GM12864 (cell line): Measurements from ENCODE around the gene PHF21A.

Experiments
- DNase-seq: peaks from one replicate; pipeline ENCODE4 v3.0.0-alpha.2; 2011; ENCODE audit warnings: low read depth
- H3K4me3 ChIP-seq: 2 replicates; pipeline ENCODE4 v1.5.1; 2011; ENCODE audit warnings: mild to moderate bottlenecking, low read depth, low read length, control low read depth
- CTCF ChIP-seq: IDR thresholded peaks from 2 replicates; pipeline ENCODE4 v1.5.1; 2011; ENCODE audit warnings: low read depth, mild to moderate bottlenecking, moderate library complexity, low read length, control low read depth, inconsistent platforms; ENCODE audit errors: missing control alignments

PHF21A gene

GRCh38 chr11:45926001-45926401, 195.3 kb downstream of the PHF21A start:
- H3K4me3 ChIP-seq: no peak overlapping the region
- no peak for TF ChIP-seq CTCF
- no peak for DNase-seq

- TF ChIP-seq CTCF: no peak
- no peak for DNase-seq
- no peak overlapping the region for H3K4me3 ChIP-seq
These were observed 195.7 kb downstream of the PHF21A start for GRCh38 chr11:45925550-45925949.

GRCh38 chr11:45924927-45925326, 196.3 kb downstream of the PHF21A start:
- DNase-seq: no peak
- H3K4me3 ChIP-seq: no peak overlapping the region
- TF ChIP-seq CTCF: no peak

- no peak for DNase-seq
- H3K4me3 ChIP-seq: no peak overlapping the region
- TF ChIP-seq CTCF: no peak
These were observed 197.0 kb downstream of the PHF21A start for GRCh38 chr11:45924036-45924915.

GRCh38 chr11:45922425-45923082, 198.7 kb downstream of the PHF21A start, which contains the start of gene LARGE2:
TSS of gene LARGE2 (plus strand) at chr11:45922656. CDS start at chr11:45922883, 227 bp downstream.
- no peak within 1 kb of the TSS for H3K4me3 ChIP-seq
- DNase-seq: no peak
- TF ChIP-seq CTCF: no peak

- TF ChIP-seq CTCF: no peak
- H3K4me3 ChIP-seq: no peak overlapping the region
- DNase-seq: no peak
These were observed 199.5 kb downstream of the PHF21A start for GRCh38 chr11:45921561-45922424.
